ENCODE data around the gene CCDC172. TPM values are rescaled to one million over a fixed set of nuclear protein-coding genes. Genes with fewer than 3 reads are reported as not detected.

Gene CCDC172
- total RNA-seq, 1 donor from 2014 or later = not detected

GRCh38 chr10:116402858-116403257 is 78.6 kb downstream of the CCDC172 start:
- TF ChIP-seq POLR2AphosphoS5 (IDR thresholded peaks at IDR 0.05; ENCODE audit: insufficient read depth in 1 of 2, low read depth in 1 of 2) (no peak), CTCF (IDR thresholded peaks at IDR 0.05) (no peak), POLR2A (IDR thresholded peaks at IDR 0.05) (no peak)
- no peak for DNase-seq (ENCODE audit: extremely low spot score in 2 of 2)
- no peaks in the 10 kb centered on the region for H3K9me3 ChIP-seq
- H3K4me3 ChIP-seq = no peak overlapping the region
- intact Hi-C loops (cut with DNase I) = no loop called here
- H3K27ac ChIP-seq = no peak overlapping the region
- no peaks in the 10 kb centered on the region for H3K36me3 ChIP-seq
- no peaks in the 10 kb centered on the region for H3K27me3 ChIP-seq
- H3K4me1 ChIP-seq = no peaks in the 10 kb centered on the region

DNA sequence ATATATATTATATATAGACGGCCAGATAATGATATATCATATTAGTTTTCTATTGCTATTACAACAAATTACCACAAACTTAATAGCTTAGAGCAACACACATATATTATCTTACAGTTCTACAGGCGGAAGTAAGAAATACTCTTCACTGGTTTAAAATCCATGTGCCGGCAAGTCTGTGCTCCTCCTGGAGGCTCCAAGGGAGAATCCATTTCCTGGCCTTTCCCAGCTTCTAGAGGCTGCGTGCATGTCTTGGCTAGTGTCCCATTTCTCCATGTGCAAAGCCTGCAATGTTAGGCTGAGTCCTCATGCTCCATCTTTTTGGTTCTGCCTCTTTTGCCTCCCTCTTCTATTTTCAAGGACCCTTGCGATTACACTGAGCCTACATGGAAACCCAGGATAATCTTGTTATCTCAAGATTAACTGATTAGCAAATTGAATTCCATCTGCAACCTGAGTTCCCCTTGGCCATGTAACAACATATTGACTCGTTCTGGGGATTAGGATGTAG is 79.5 kb downstream of the CCDC172 start:
- Histone ChIP-seq H3K36me3 (no peaks in the 10 kb centered on the region), H3K27me3 (no peaks in the 10 kb centered on the region), H3K4me3 (no peak overlapping the region), H3K27ac (no peak overlapping the region), H3K9me3 (no peaks in the 10 kb centered on the region), H3K4me1 (no peaks in the 10 kb centered on the region)
- TF ChIP-seq POLR2A (IDR thresholded peaks at IDR 0.05) = no peak
- TF ChIP-seq CTCF (IDR thresholded peaks at IDR 0.05) = no peak
- TF ChIP-seq POLR2AphosphoS5 (IDR thresholded peaks at IDR 0.05; ENCODE audit: insufficient read depth in 1 of 2, low read depth in 1 of 2) = no peak
- no peak for DNase-seq (ENCODE audit: extremely low spot score in 2 of 2)
- intact Hi-C loops (cut with DNase I) = no loop called here

DNA sequence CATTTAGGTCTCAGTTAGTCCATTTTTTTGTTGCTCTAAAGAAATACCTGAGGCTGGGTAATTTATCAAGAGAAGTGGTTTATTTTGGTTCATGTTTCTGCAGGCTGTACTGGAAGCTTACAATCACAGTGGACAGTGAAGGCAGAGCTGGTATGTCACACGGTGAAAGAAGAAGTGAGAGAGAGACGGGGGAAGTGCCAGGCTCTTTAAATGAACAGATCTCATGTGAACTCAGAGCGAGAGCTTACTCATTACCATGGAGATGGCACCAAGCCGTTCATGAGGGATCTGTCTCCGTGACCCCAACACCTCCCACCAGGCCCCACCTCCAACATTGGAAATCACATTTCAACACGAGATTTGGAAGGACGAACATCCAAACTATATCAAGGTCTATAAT is 84.5 kb downstream of the CCDC172 start:
- Histone ChIP-seq H3K27me3 (no peaks in the 10 kb centered on the region), H3K27ac (no peak overlapping the region), H3K4me1 (no peaks in the 10 kb centered on the region), H3K36me3 (no peaks in the 10 kb centered on the region), H3K4me3 (no peak overlapping the region), H3K9me3 (no peaks in the 10 kb centered on the region)
- no peak for DNase-seq (ENCODE audit: extremely low spot score in 2 of 2)
- TF ChIP-seq POLR2A (IDR thresholded peaks at IDR 0.05) = no peak
- TF ChIP-seq CTCF (IDR thresholded peaks at IDR 0.05) = no peak
- intact Hi-C loops (cut with DNase I) = no loop called here

DNA sequence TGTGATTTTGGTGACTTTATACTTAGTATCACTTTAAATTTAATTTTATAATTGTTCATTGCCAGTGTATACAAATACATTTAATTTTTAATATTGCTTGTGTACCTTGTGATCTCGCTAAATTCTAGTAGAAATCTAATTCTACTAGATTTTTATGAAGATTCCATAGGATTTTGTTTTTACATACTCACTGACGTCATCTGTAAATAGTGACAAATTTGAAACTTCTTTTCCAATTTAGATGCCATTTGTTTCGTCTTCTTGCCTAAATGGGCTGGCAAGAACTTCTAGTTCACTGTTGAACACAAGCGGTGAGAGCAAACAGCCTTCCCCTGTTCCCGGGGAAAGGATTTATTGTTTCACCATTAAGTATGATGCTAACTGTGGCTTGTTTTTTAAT is 86.1 kb downstream of the CCDC172 start:
- intact Hi-C loops (cut with DNase I) = no loop called here
- Histone ChIP-seq H3K4me1 (no peaks in the 10 kb centered on the region), H3K36me3 (no peaks in the 10 kb centered on the region), H3K27me3 (no peaks in the 10 kb centered on the region), H3K4me3 (no peak overlapping the region), H3K27ac (no peak overlapping the region), H3K9me3 (no peaks in the 10 kb centered on the region)
- DNase-seq (ENCODE audit: extremely low spot score in 2 of 2) = no peak
- TF ChIP-seq POLR2A (IDR thresholded peaks at IDR 0.05) (no peak), POLR2AphosphoS5 (IDR thresholded peaks at IDR 0.05; ENCODE audit: insufficient read depth in 1 of 2, low read depth in 1 of 2) (no peak), CTCF (IDR thresholded peaks at IDR 0.05) (no peak)

- H3K4me1 ChIP-seq = no peaks in the 10 kb centered on the region
- intact Hi-C loops (cut with DNase I) = no loop called here
- H3K27ac ChIP-seq = no peak overlapping the region
- H3K36me3 ChIP-seq = no peaks in the 10 kb centered on the region
- H3K27me3 ChIP-seq = no peaks in the 10 kb centered on the region
- no peak for TF ChIP-seq POLR2AphosphoS5 (IDR thresholded peaks at IDR 0.05; ENCODE audit: insufficient read depth in 1 of 2, low read depth in 1 of 2)
- TF ChIP-seq POLR2A (IDR thresholded peaks at IDR 0.05) = no peak
- no peak for TF ChIP-seq CTCF (IDR thresholded peaks at IDR 0.05)
- DNase-seq (ENCODE audit: extremely low spot score in 2 of 2) = no peak
- no peak overlapping the region for H3K4me3 ChIP-seq
- H3K9me3 ChIP-seq = no peaks in the 10 kb centered on the region
Observed at GRCh38 chr10:116417821-116418220, 93.6 kb downstream of the CCDC172 start.
